Smooth muscle cell (in vitro differentiated cells): Measurements from ENCODE around the gene PPFIA1. TPM values are rescaled to one million over a fixed set of nuclear protein-coding genes. Genes with fewer than 3 reads are reported as not detected.

Experiments
- DNase-seq: peaks from one replicate; lab custom pipeline; 2025; ENCODE audit not compliant: unreplicated experiment; lab: John Stamatoyannopoulos, UW
- H2AFZ ChIP-seq: fragments of 200-600 bp; sonication (generic); 2 replicates; pipeline ENCODE4 v1.6.0; 2016; ENCODE audit warnings: antibody characterized with exemption, low read depth, mild to moderate bottlenecking
- H3F3A ChIP-seq: fragments of 200-600 bp; sonication (generic); 2 replicates; pipeline ENCODE4 v1.6.0; 2017; ENCODE audit warnings: antibody characterized with exemption, low read depth
- H3K27ac ChIP-seq: fragments of 200-600 bp; sonication (generic); 2 replicates; pipeline ENCODE4 v1.5.1; 2016; ENCODE audit warnings: low read depth, mild to moderate bottlenecking
- H3K27me3 ChIP-seq: fragments of 200-600 bp; sonication (generic); 2 replicates; pipeline ENCODE4 v1.6.1; 2016; ENCODE audit warnings: low read depth, mild to moderate bottlenecking
- H3K36me3 ChIP-seq: fragments of 200-600 bp; sonication (generic); 2 replicates; pipeline ENCODE4 v1.5.1; 2016; ENCODE audit warnings: low read depth
- H3K4me1 ChIP-seq: fragments of 200-600 bp; sonication (generic); 2 replicates; pipeline ENCODE4 v1.5.1; 2016; ENCODE audit warnings: low read depth
- H3K4me2 ChIP-seq: fragments of 200-600 bp; sonication (generic); 2 replicates; pipeline ENCODE4 v1.6.0; 2016; ENCODE audit warnings: mild to moderate bottlenecking
- H3K4me3 ChIP-seq: fragments of 200-600 bp; sonication (generic); 2 replicates; pipeline ENCODE4 v1.5.1; 2016; ENCODE audit warnings: mild to moderate bottlenecking
- H3K79me2 ChIP-seq: fragments of 200-600 bp; sonication (generic); 2 replicates; pipeline ENCODE4 v1.6.0; 2016; ENCODE audit warnings: low read depth, mild to moderate bottlenecking
- H3K9ac ChIP-seq: fragments of 200-600 bp; sonication (generic); 2 replicates; pipeline ENCODE4 v1.6.0; 2016; ENCODE audit warnings: low read depth
- H3K9me3 ChIP-seq: fragments of 200-600 bp; sonication (generic); replicated peaks from 2 replicates; pipeline ENCODE4 v1.5.1; 2016; ENCODE audit warnings: low read depth
- H4K20me1 ChIP-seq: fragments of 200-600 bp; sonication (generic); 2 replicates; pipeline ENCODE4 v1.6.0; 2016; ENCODE audit warnings: low read depth
- CTCF ChIP-seq: fragments of 200-600 bp; sonication (generic); IDR thresholded peaks from 2 replicates; pipeline ENCODE4 v1.5.1; 2017; ENCODE audit warnings: borderline replicate concordance, mild to moderate bottlenecking, antibody characterized with exemption; ENCODE audit not compliant: insufficient read depth, poor library complexity, severe bottlenecking
- WGBS: methylation state at CpG from one replicate; pipeline ENCODE4 v1.1.7; 2016; ENCODE audit warnings: low lambda C conversion rate; 5-methylcytosine and 5-hydroxymethylcytosine counted together
- polyA plus RNA-seq: library from polyadenylated mRNA; unstranded; fragments of >200 nt; fragmentation: Nextera tagmentation; extraction: Ambion mirVana; gene quantifications from 2 replicates; pipeline ENCODE4 v1.2.1, GENCODE V29; 2016
- total RNA-seq: library from RNA; depleted of rRNA; stranded (reverse); fragments of >200 nt; gene quantifications from 2 replicates; pipeline ENCODE4 v1.2.3, GENCODE V29; 2014

The PPFIA1 gene
- total and polyA plus RNA-seq, 2 experiments from 2014 or later, result 23.8 to 48.2 TPM

DNA sequence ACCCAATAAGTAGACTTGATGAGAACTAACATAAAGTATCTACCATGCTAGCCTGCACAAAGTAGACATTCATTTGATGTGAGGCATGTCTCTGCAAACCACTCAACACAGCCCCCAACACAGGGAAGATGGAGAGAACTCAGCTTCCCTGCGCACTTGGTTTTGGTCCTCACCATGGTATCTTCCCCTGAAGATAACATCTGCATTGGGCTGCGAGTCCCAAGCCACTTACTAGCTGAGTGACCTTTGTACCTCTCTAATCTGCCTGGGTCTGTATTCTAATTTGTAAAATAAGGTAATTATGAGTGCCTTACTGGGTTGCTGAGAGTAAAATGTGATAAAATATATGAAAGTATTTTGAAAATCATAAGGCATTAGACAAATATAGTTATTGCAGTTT lies 30.7 kb downstream of the PPFIA1 start:
- peaks cover 43% of the 10 kb centered on the region for H3K79me2 ChIP-seq
- H3K4me1 ChIP-seq, result no peaks in the 10 kb centered on the region
- WGBS, result 97% methylated on average over 2 of the region's 2 CpGs
- DNase-seq, result no peak
- H2AFZ ChIP-seq, result no peak overlapping the region
- TF ChIP-seq CTCF, result no peak
- no peak overlapping the region for H3K27ac ChIP-seq
- no peak overlapping the region for H3K4me2 ChIP-seq
- no peaks in the 10 kb centered on the region for H3K27me3 ChIP-seq
- no peak overlapping the region for H3K9ac ChIP-seq
- no peaks in the 10 kb centered on the region for H3F3A ChIP-seq
- peaks cover 90% of the 10 kb centered on the region for H4K20me1 ChIP-seq
- H3K4me3 ChIP-seq, result no peak overlapping the region
- no peaks in the 10 kb centered on the region for H3K9me3 ChIP-seq
- no peaks in the 10 kb centered on the region for H3K36me3 ChIP-seq

- DNase-seq, result no peak
- Histone ChIP-seq H3K4me2 (no peak overlapping the region), H3K36me3 (no peaks in the 10 kb centered on the region), H2AFZ (no peak overlapping the region), H3K27me3 (no peaks in the 10 kb centered on the region), H3K9ac (no peak overlapping the region), H3K27ac (no peak overlapping the region), H4K20me1 (peaks cover 87% of the 10 kb centered on the region), H3F3A (no peaks in the 10 kb centered on the region), H3K4me3 (no peak overlapping the region), H3K79me2 (peaks cover 49% of the 10 kb centered on the region), H3K4me1 (no peaks in the 10 kb centered on the region), H3K9me3 (no peaks in the 10 kb centered on the region)
- no peak for TF ChIP-seq CTCF
- 96% methylated on average over 13 of the region's 13 CpGs for WGBS
Observed at GRCh38 chr11:70301721-70302418, 31.4 kb downstream of the PPFIA1 start.

- H3K4me1 ChIP-seq, result no peaks in the 10 kb centered on the region
- no peak overlapping the region for H3K4me2 ChIP-seq
- no peak overlapping the region for H3K27ac ChIP-seq
- peaks cover 86% of the 10 kb centered on the region for H4K20me1 ChIP-seq
- H3K9me3 ChIP-seq, result no peaks in the 10 kb centered on the region
- no peak for DNase-seq
- H3F3A ChIP-seq, result no peaks in the 10 kb centered on the region
- TF ChIP-seq CTCF, result no peak
- no peaks in the 10 kb centered on the region for H3K36me3 ChIP-seq
- H3K79me2 ChIP-seq, result peaks cover 54% of the 10 kb centered on the region
- no peak overlapping the region for H3K9ac ChIP-seq
- no peaks in the 10 kb centered on the region for H3K27me3 ChIP-seq
- WGBS, result 79% methylated on average over 7 of the region's 7 CpGs
- H2AFZ ChIP-seq, result no peak overlapping the region
- no peak overlapping the region for H3K4me3 ChIP-seq
Observed at GRCh38 chr11:70302419-70302752, 31.9 kb downstream of the PPFIA1 start.

DNA sequence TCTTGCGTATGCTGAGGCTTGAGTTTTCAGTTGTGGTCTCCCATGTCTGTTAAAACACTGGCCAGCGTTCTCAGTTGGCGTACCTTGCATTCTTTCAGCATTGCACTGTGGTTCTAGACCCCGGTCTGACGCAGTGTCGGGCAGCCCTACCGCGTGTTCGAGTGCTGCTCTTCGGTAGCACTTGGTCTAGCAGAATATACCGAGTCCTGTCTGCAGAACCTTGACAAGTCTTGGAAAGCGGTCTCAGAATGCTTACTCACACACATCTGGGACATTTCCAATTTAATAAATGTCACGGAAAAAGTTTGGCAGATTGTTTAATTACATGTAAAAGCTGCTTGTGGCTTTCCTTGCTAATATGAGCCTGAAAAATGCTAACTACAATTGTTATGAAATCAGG lies 32.6 kb downstream of the PPFIA1 start:
- Histone ChIP-seq H3K9me3 (no peaks in the 10 kb centered on the region), H3K27me3 (no peaks in the 10 kb centered on the region), H3K4me3 (no peak overlapping the region), H3K4me2 (no peak overlapping the region), H3K27ac (no peak overlapping the region), H3K9ac (no peak overlapping the region), H3K79me2 (peaks cover 60% of the 10 kb centered on the region), H4K20me1 (peaks cover 86% of the 10 kb centered on the region), H2AFZ (no peak overlapping the region), H3F3A (no peaks in the 10 kb centered on the region), H3K36me3 (no peaks in the 10 kb centered on the region), H3K4me1 (no peaks in the 10 kb centered on the region)
- DNase-seq, result no peak
- 95% methylated on average over 13 of the region's 13 CpGs for WGBS
- TF ChIP-seq CTCF, result no peak
